SK-N-SH (cell line): Measurements from ENCODE around the gene ARF1. TPM values are rescaled to one million over a fixed set of nuclear protein-coding genes. Genes with fewer than 3 reads are reported as not detected.

Experiments used
- CTCF ChIA-PET: fragments of 300-600, 350-600 bp; formaldehyde crosslinking; extraction: SDS; loops from one replicate; lab custom pipeline; 2021; lab: Yijun Ruan, JAX
- POLR2A ChIA-PET: fragments of 350-600 bp; sonication (Branson Sonifier 250); formaldehyde crosslinking; extraction: SDS; loops from one replicate; lab custom pipeline; 2020; ENCODE audit warnings: antibody characterized with exemption, inconsistent platforms; lab: Yijun Ruan, JAX
- DNase-seq: peaks from one replicate; pipeline ENCODE4 v3.0.0; 2012
- H2AFZ ChIP-seq: fragments of 200-600 bp; sonication (generic); 2 replicates; pipeline ENCODE4 v1.8.1; 2016; ENCODE audit warnings: antibody characterized with exemption, mild to moderate bottlenecking, low read depth
- H3F3A ChIP-seq: fragments of 200-600 bp; sonication (generic); replicated peaks from 2 replicates; pipeline ENCODE3; 2016; ENCODE audit warnings: antibody characterized with exemption, mild to moderate bottlenecking; ENCODE audit not compliant: insufficient read depth
- H3K27ac ChIP-seq, 2 experiments: fragments of 200-500 bp in 1 of 2; fragments of 200-600 bp in 1 of 2; sonication (Bioruptor generic) in 1 of 2; sonication (generic), shearing (Covaris generic) in 1 of 2; 2 replicates each; pipeline versions ENCODE4 v1.5.1 to v1.6.1; 2014 to 2016; ENCODE audit warnings: low read depth in 2 of 2, inconsistent platforms in 1 of 2, low read length in 1 of 2, mild to moderate bottlenecking in 1 of 2, mixed read lengths in 1 of 2
- H3K27me3 ChIP-seq: fragments of 200-600 bp; sonication (generic), shearing (Covaris generic); 2 replicates; pipeline ENCODE4 v1.6.1; 2016; ENCODE audit warnings: mixed run types; ENCODE audit not compliant: insufficient read depth
- H3K36me3 ChIP-seq, 2 experiments: fragments of 200-500 bp in 1 of 2; fragments of 200-600 bp in 1 of 2; sonication (Bioruptor generic) in 1 of 2; sonication (generic) in 1 of 2; replicated peaks in 1 of 2; 2 replicates each; pipeline versions ENCODE3 to v1.5.1; 2014 to 2016; ENCODE audit warnings: low read length in 1 of 2, mild to moderate bottlenecking in 1 of 2; ENCODE audit not compliant: insufficient read depth in 2 of 2, control insufficient read depth in 1 of 2
- H3K4me1 ChIP-seq, 2 experiments: fragments of 200-500 bp in 1 of 2; fragments of 200-600 bp in 1 of 2; sonication (Bioruptor generic) in 1 of 2; sonication (generic), shearing (Covaris generic) in 1 of 2; 2 replicates each; pipeline versions ENCODE4 v1.5.1 to v1.6.1; 2014 to 2016; ENCODE audit warnings: low read depth in 1 of 2, low read length in 1 of 2, mixed run types in 1 of 2; ENCODE audit not compliant: insufficient read depth in 2 of 2, control insufficient read depth in 1 of 2
- H3K4me2 ChIP-seq: fragments of 200-600 bp; sonication (generic), shearing (Covaris generic); 2 replicates; pipeline ENCODE4 v1.6.1; 2017; ENCODE audit warnings: mixed run types
- H3K4me3 ChIP-seq, 2 experiments: fragments of 200-500 bp in 1 of 2; fragments of 200-600 bp in 1 of 2; sonication (Bioruptor generic) in 1 of 2; sonication (generic), shearing (Covaris generic) in 1 of 2; 2 replicates each; pipeline versions ENCODE4 v1.5.1 to v1.8.1; 2014 to 2016; ENCODE audit warnings: low read depth in 2 of 2, inconsistent platforms in 1 of 2, low read length in 1 of 2, mild to moderate bottlenecking in 1 of 2, mixed read lengths in 1 of 2, moderate library complexity in 1 of 2
- H3K79me2 ChIP-seq: fragments of 200-600 bp; sonication (generic); 2 replicates; pipeline ENCODE4 v1.8.1; 2017; ENCODE audit warnings: mild to moderate bottlenecking; ENCODE audit not compliant: insufficient read depth
- H3K9ac ChIP-seq: fragments of 200-600 bp; sonication (generic); 2 replicates; pipeline ENCODE4 v1.6.1; 2017; ENCODE audit warnings: mixed run types
- H3K9me2 ChIP-seq: fragments of 200-600 bp; sonication (generic); 2 replicates; pipeline ENCODE4 v1.6.1; 2017; ENCODE audit warnings: mixed run types
- H3K9me3 ChIP-seq: fragments of 200-600 bp; sonication (generic); 2 replicates; pipeline ENCODE4 v1.6.1; 2017; ENCODE audit warnings: mixed run types, mild to moderate bottlenecking, moderate library complexity
- H4K20me1 ChIP-seq: fragments of 200-600 bp; sonication (generic); 2 replicates; pipeline ENCODE4 v1.6.1; 2017; ENCODE audit warnings: mild to moderate bottlenecking, mixed run types; ENCODE audit not compliant: insufficient read depth
- FOXM1 ChIP-seq: IDR thresholded peaks from 2 replicates; pipeline ENCODE4 v1.4.0; 2012; ENCODE audit warnings: low read depth, mild to moderate bottlenecking
- IRF3 ChIP-seq: fragments of 150-350 bp; IDR thresholded peaks from 2 replicates; pipeline ENCODE4 v1.6.1; 2016; ENCODE audit warnings: mild to moderate bottlenecking, low read depth, low read length
- JUND ChIP-seq: IDR thresholded peaks from 2 replicates; pipeline ENCODE4 v1.4.0; 2012
- MEF2A ChIP-seq: IDR thresholded peaks from 2 replicates; pipeline ENCODE4 v1.4.0; 2012; ENCODE audit warnings: low read depth, borderline replicate concordance
- MXI1 ChIP-seq: IDR thresholded peaks from 2 replicates; pipeline ENCODE4 v1.6.1; 2012; ENCODE audit warnings: mild to moderate bottlenecking, low read depth, low read length, improper control_type of control experiment
- NFIC ChIP-seq: IDR thresholded peaks from 2 replicates; pipeline ENCODE4 v1.4.0; 2012; ENCODE audit warnings: borderline replicate concordance
- PBX3 ChIP-seq: IDR thresholded peaks from 2 replicates; pipeline ENCODE4; 2012
- POLR2AphosphoS5 ChIP-seq: IDR thresholded peaks from 2 replicates; pipeline ENCODE4 v1.6.1; 2012; ENCODE audit warnings: low read depth, low read length
- RCOR1 ChIP-seq: fragments of 150-350 bp; IDR thresholded peaks from 2 replicates; pipeline ENCODE4 v1.6.1; 2017; ENCODE audit warnings: antibody characterized with exemption, low read length
- SMC3 ChIP-seq: IDR thresholded peaks from 2 replicates; pipeline ENCODE4 v1.6.1; 2012; ENCODE audit warnings: low read depth, low read length, improper control_type of control experiment
- TAF1 ChIP-seq: IDR thresholded peaks from 2 replicates; pipeline ENCODE4 v1.6.1; 2012; ENCODE audit warnings: low read depth, mild to moderate bottlenecking, low read length, moderate library complexity, borderline replicate concordance
- TEAD4 ChIP-seq: IDR thresholded peaks from 2 replicates; pipeline ENCODE4 v1.4.0; 2012; ENCODE audit warnings: mild to moderate bottlenecking, borderline replicate concordance; ENCODE audit not compliant: insufficient read depth
- YY1 ChIP-seq: IDR thresholded peaks from 2 replicates; pipeline ENCODE4 v1.4.0; 2012; ENCODE audit warnings: low read depth, mild to moderate bottlenecking
- ZBTB33 ChIP-seq: IDR thresholded peaks from 2 replicates; pipeline ENCODE4 v1.4.0; 2012; ENCODE audit warnings: low read depth, borderline replicate concordance
- WGBS: methylation state at CpG from one replicate; pipeline ENCODE4 v1.1.6; 2017; ENCODE audit warnings: low lambda C conversion rate; 5-methylcytosine and 5-hydroxymethylcytosine counted together
- polyA plus RNA-seq, 3 experiments: library from polyadenylated mRNA; depleted of rRNA; stranded (reverse); fragments of >200 nt; gene quantifications; 2 replicates each; pipeline ENCODE4 v1.2.3, GENCODE V29; 2012

ARF1 gene
- polyA plus RNA-seq, 1 of the 3 experiments (the other 2 are of a cell fraction) = 713 TPM

GRCh38 chr1:228075801-228076271 is 6.7 kb upstream of the ARF1 start:
- Histone ChIP-seq H3K9me3 (no peaks in the 10 kb centered on the region), H4K20me1 (no peaks in the 10 kb centered on the region), H3K9me2 (no peaks in the 10 kb centered on the region), H3K27ac (no peak overlapping the region), H3K9ac (no peak overlapping the region), H3K4me2 (no peak overlapping the region), H3K36me3 (no peaks in the 10 kb centered on the region), H3K4me1 (peaks cover 0 to 20% of the 10 kb centered on the region in 2 experiments; a peak in 1 of 4 replicates), H2AFZ (no peak overlapping the region), H3F3A (peaks cover 7% of the 10 kb centered on the region), H3K27me3 (no peaks in the 10 kb centered on the region), H3K79me2 (peaks cover 14% of the 10 kb centered on the region), H3K4me3 (no peak overlapping the region)
- CTCF ChIA-PET = interaction anchor here (2.2 kb wide), 1 partner anchor 76 kb away, joined by 6 read pairs; no protein-coding TSS in a partner anchor
- no peak for DNase-seq
- POLR2A ChIA-PET = no interaction called here
- WGBS = 90% methylated on average over 6 of the region's 9 CpGs
- TF ChIP-seq MXI1 (no peak), SMC3 (no peak), FOXM1 (no peak), RCOR1 (no peak), PBX3 (no peak), YY1 (no peak), JUND (no peak), POLR2AphosphoS5 (no peak), TAF1 (no peak), MEF2A (no peak), TEAD4 (no peak), IRF3 (no peak), NFIC (no peak), ZBTB33 (no peak)
